Adrenal gland (tissue), 12 donors: ENCODE results near the gene SMIM43. TPM values are rescaled to one million over a fixed set of nuclear protein-coding genes. Genes with fewer than 3 reads are reported as not detected.

Experiments
- DNase-seq, 7 donors: peaks; one replicate each; pipeline ENCODE4 v3.0.0-alpha.2; 2019 to 2020
- H3K27ac ChIP-seq, 5 donors: fragments of 200-600 bp; sonication (generic) in 4 of 5; 1 replicate in 3 of 5; 2 replicates in 2 of 5; pipeline versions ENCODE4 v1.5.1 to v1.8.0; 2016 to 2020; ENCODE audit warnings: mild to moderate bottlenecking in 1 of 5
- H3K27me3 ChIP-seq: fragments of 200-600 bp; 2 replicates; pipeline ENCODE4 v1.8.0; 2021
- H3K36me3 ChIP-seq, 2 donors: fragments of 200-600 bp; replicated peaks in 1 of 2; 1 replicate in 1 of 2; 2 replicates in 1 of 2; pipeline versions ENCODE4 v1.5.1 to v1.8.0; 2018 to 2022
- H3K4me1 ChIP-seq, 2 donors: fragments of 200-600 bp; replicated peaks in 1 of 2; 1 replicate in 1 of 2; 2 replicates in 1 of 2; pipeline versions ENCODE4 v1.5.1 to v1.8.0; 2018 to 2021
- H3K4me3 ChIP-seq, 4 donors: fragments of 200-600 bp; sonication (generic) in 3 of 4; one replicate each; pipeline ENCODE4 v1.5.1; 2016 to 2018
- H3K9me3 ChIP-seq, 3 donors: fragments of 200-600 bp; sonication (generic) in 1 of 3; replicated peaks in 1 of 3; 1 replicate in 2 of 3; 2 replicates in 1 of 3; pipeline versions ENCODE4 v1.5.1 to v1.8.0; 2016 to 2021
- CTCF ChIP-seq, 6 experiments: fragments of 450-650 bp in 4 of 6; fragments of 200-600 bp in 2 of 6; sonication (generic) in 1 of 6; IDR thresholded peaks; 1 replicate in 5 of 6; 2 replicates in 1 of 6; pipeline versions ENCODE4 v1.5.1 to v1.8.0; 2016 to 2021; ENCODE audit warnings: antibody characterized with exemption in 6 of 6, mild to moderate bottlenecking in 2 of 6, moderate library complexity in 1 of 6
- POLR2A ChIP-seq, 2 donors: fragments of 450-650 bp; IDR thresholded peaks; one replicate each; pipeline ENCODE4 v1.6.1; 2017; ENCODE audit warnings: antibody characterized with exemption in 2 of 2, mild to moderate bottlenecking in 2 of 2, moderate library complexity in 1 of 2
- WGBS, 4 donors: extraction: QIAGEN DNeasy Blood & Tissue Kit in 2 of 4; methylation state at CpG; one replicate each; pipeline versions ENCODE4 v1.1.5 to v1.1.7; 2013 to 2017; 5-methylcytosine and 5-hydroxymethylcytosine counted together
- intact Hi-C, 2 donors: fragments of 100-400 bp; cut with DNase I; formaldehyde crosslinking; loops; one replicate each; pipeline versions ENCODE4 v1.14.1 to v1.15.0; 2022 to 2023
- polyA plus RNA-seq, 3 donors: library from polyadenylated mRNA; stranded (reverse); fragments of 200-250 nt in 2 of 3; fragments of 350-450 nt in 1 of 3; fragmentation: Illumina TruSeq in 1 of 3; extraction: RNeasy Lipid Tissue Mini Kit (QIAGEN cat#74804) in 1 of 3; gene quantifications; one replicate each; pipeline ENCODE4 v1.2.3, GENCODE V29; 2013 to 2014
- total RNA-seq, 9 donors: library from RNA; depleted of rRNA in 4 of 9; stranded (reverse); fragments of >200 nt in 4 of 9; fragments of 120-200 nt in 1 of 9; fragmentation: NEBNext Ultra II Directional in 1 of 9; extraction: Animal tissue kit (Norgen Biotek cat#: 25700) in 1 of 9; gene quantifications; one replicate each; pipeline versions ENCODE4 v1.1.0 to v1.2.4, GENCODE V29; 2013 to 2023
- donor health status: healthy with polysubstance abuse.
- donor health status: Bipolar disorder and iron deficiency.
- donor health status: DM: yes; HTN: yes; CAD: no.
- donor health status: DM: no; HTN: no; CAD: no.
- donor health status: DM: no; HTN: no; CAD: no.
- donor health status: DM: yes; HTN: yes; CAD: no.

SMIM43 gene
- total and polyA plus RNA-seq, 12 donors = 0.14 to 0.20 (median 0.16) TPM; not detected in 9

GRCh38 chr4:121709766-121710405, 55.1 kb downstream of the SMIM43 start:
- Histone ChIP-seq H3K4me1 (peaks cover 11 to 14% of the 10 kb centered on the region in 2 donors), H3K27ac (no peak overlapping the region), H3K9me3 (no peaks in the 10 kb centered on the region), H3K4me3 (no peak overlapping the region), H3K27me3 (no peaks in the 10 kb centered on the region), H3K36me3 (no peaks in the 10 kb centered on the region)
- intact Hi-C loops = no loop called here
- TF ChIP-seq POLR2A (IDR thresholded peaks at IDR 0.05) = no peak
- no peak for TF ChIP-seq CTCF (IDR thresholded peaks at IDR 0.05)
- DNase-seq = no peak
- WGBS, 4 donors = 90 to 98% (median 96%) methylated on average over 3 of the region's 3 CpGs

Other genes starting within 250 kb of the SMIM43 start
- 100 to 1,000 TPM; 287 to 654 (median 375) TPM for gene ANXA5, start 68.2 kb downstream of the SMIM43 start, total RNA-seq
- gene ANXA5, start 68.2 kb downstream of the SMIM43 start, polyA plus RNA-seq = 100 to 1,000 TPM; 209 to 648 (median 470) TPM
- 10 to 100 TPM; 10.6 to 41.3 (median 15.6) TPM for gene EXOSC9, start 36.2 kb upstream of the SMIM43 start, total RNA-seq
- 10 to 100 TPM; 25.4 to 35.4 (median 32.9) TPM for gene EXOSC9, start 36.2 kb upstream of the SMIM43 start, polyA plus RNA-seq
- gene CCNA2, start 58.7 kb upstream of the SMIM43 start, total RNA-seq = 10 to 100 TPM in 1 of 9 donors, 1 to 10 TPM in 6, under 1 TPM in 2; 0.24 to 18.9 (median 2.3) TPM
- gene CCNA2, start 58.7 kb upstream of the SMIM43 start, polyA plus RNA-seq = 1 to 10 TPM in 2 of 3 donors, under 1 TPM in 1; 0.98 to 3.9 (median 2.7) TPM
- 10 to 100 TPM; 10.5 to 36.3 (median 14.6) TPM for gene BBS7, start 105.3 kb upstream of the SMIM43 start, total RNA-seq
- 10 to 100 TPM in 1 of 3 donors, 1 to 10 TPM in 2; 5.7 to 14.7 (median 8.1) TPM for gene BBS7, start 105.3 kb upstream of the SMIM43 start, polyA plus RNA-seq
- 1 to 10 TPM in 1 of 9 donors, under 1 TPM in 7, not detected in 1; 0.07 to 2.1 (median 0.13) TPM for gene TRPC3, start 186.9 kb upstream of the SMIM43 start, total RNA-seq
- gene TRPC3, start 186.9 kb upstream of the SMIM43 start, polyA plus RNA-seq = under 1 TPM; 0.07 to 0.22 (median 0.08) TPM